ENCODE data around the gene ARHGEF3.
A peak's percentile ranks its signal among the peaks of the same experiment; 100 is the strongest.

The ARHGEF3 gene

GRCh38 chr3:56819016-56819809 is 17.5 kb upstream of the ARHGEF3 start:
- DNase-seq = peak; percentile 17

- no peak for DNase-seq
Observed at GRCh38 chr3:56818156-56818985, 16.6 kb upstream of the ARHGEF3 start.

- no peak for DNase-seq
Observed at GRCh38 chr3:56817646-56818045, 15.9 kb upstream of the ARHGEF3 start.

GRCh38 chr3:56816061-56816460 is 14.3 kb upstream of the ARHGEF3 start:
- DNase-seq = no peak

- no peak for DNase-seq
Observed at GRCh38 chr3:56815589-56815988, 13.8 kb upstream of the ARHGEF3 start.

- DNase-seq = no peak
Observed at GRCh38 chr3:56813653-56813960, 11.9 kb upstream of the ARHGEF3 start.

GRCh38 chr3:56812754-56813652 is 11.3 kb upstream of the ARHGEF3 start:
- no peak for DNase-seq

- DNase-seq = no peak
Observed at GRCh38 chr3:56811546-56812202, 9.9 kb upstream of the ARHGEF3 start.

GRCh38 chr3:56810577-56811545 is 9.1 kb upstream of the ARHGEF3 start:
- DNase-seq = peak; percentile 10

- DNase-seq = no peak
Observed at GRCh38 chr3:56806407-56806806, 4.7 kb upstream of the ARHGEF3 start.

GRCh38 chr3:56802790-56803189 is 1.0 kb upstream of the ARHGEF3 start:
- DNase-seq = no peak

GRCh38 chr3:56802378-56802745 is 613 bp upstream of the ARHGEF3 start:
- DNase-seq = no peak

- no peak for DNase-seq
Observed at GRCh38 chr3:56800832-56801661, 702 bp downstream of the ARHGEF3 start.

GRCh38 chr3:56800130-56800831 is 1.5 kb downstream of the ARHGEF3 start:
- DNase-seq = no peak

GRCh38 chr3:56799251-56799882 is 2.4 kb downstream of the ARHGEF3 start:
- DNase-seq = no peak

- no peak for DNase-seq
Observed at GRCh38 chr3:56796996-56797395, 4.8 kb downstream of the ARHGEF3 start.

GRCh38 chr3:56796202-56796601 is 5.5 kb downstream of the ARHGEF3 start:
- no peak for DNase-seq

- no peak for DNase-seq
Observed at GRCh38 chr3:56795829-56796185, 5.9 kb downstream of the ARHGEF3 start.

GRCh38 chr3:56795097-56795828 is 6.5 kb downstream of the ARHGEF3 start:
- DNase-seq = no peak
